K562 (cell line): ENCODE data around the gene UBE2M. TPM values are rescaled to one million over a fixed set of nuclear protein-coding genes. Genes with fewer than 3 reads are reported as not detected.

Experiments used
- ADNP ChIP-seq: fragments of 200-800 bp; sonication (Bioruptor generic); IDR thresholded peaks from 2 replicates; pipeline ENCODE4 v1.6.1; 2016; ENCODE audit warnings: missing genetic modification characterization, missing compliant biosample characterization
- E2F6 ChIP-seq, 2 experiments: IDR thresholded peaks; 2 replicates each; pipeline ENCODE4 v1.6.1; 2011; ENCODE audit warnings: borderline replicate concordance in 1 of 2, control low read depth in 1 of 2, low read depth in 1 of 2, low read length in 1 of 2, mild to moderate bottlenecking in 1 of 2, mixed read lengths in 1 of 2, moderate library complexity in 1 of 2; ENCODE audit not compliant: insufficient read depth in 1 of 2, insufficient read length in 1 of 2, poor library complexity in 1 of 2, severe bottlenecking in 1 of 2; ENCODE audit errors: extremely low read depth in 1 of 2
- EGR1 ChIP-seq: fragments of 450-650 bp; conservative IDR thresholded peaks from 2 replicates; pipeline ENCODE4 v1.6.1; 2017; ENCODE audit warnings: mild to moderate bottlenecking
- HLTF ChIP-seq: fragments of 450-650 bp; IDR thresholded peaks from 2 replicates; pipeline ENCODE4 v1.6.1; 2016
- HMGXB4 ChIP-seq: sonication (generic); formaldehyde crosslinking; IDR thresholded peaks from 2 replicates; pipeline ENCODE4 v1.8.1; 2023; ENCODE audit warnings: mild to moderate bottlenecking, missing genetic modification reagents
- ID3 ChIP-seq, 2 experiments: fragments of 250-450 bp in 1 of 2; fragments of 450-650 bp in 1 of 2; sonication (Bioruptor Pico) in 1 of 2; IDR thresholded peaks; 2 replicates each; pipeline versions ENCODE4 v1.6.1 to v1.8.0; 2016 to 2021; ENCODE audit warnings: mild to moderate bottlenecking in 2 of 2, moderate library complexity in 2 of 2, missing compliant biosample characterization in 1 of 2, missing genetic modification characterization in 1 of 2
- MAFG ChIP-seq: fragments of 450-650 bp; conservative IDR thresholded peaks from 2 replicates; pipeline ENCODE4 v1.6.1; 2016; ENCODE audit warnings: missing genetic modification characterization, missing compliant biosample characterization
- PBX2 ChIP-seq, 2 experiments: IDR thresholded peaks in 1 of 2; conservative IDR thresholded peaks in 1 of 2; 2 replicates each; pipeline ENCODE4 v1.6.1; 2016; ENCODE audit warnings: low read depth in 2 of 2, mild to moderate bottlenecking in 1 of 2, missing compliant biosample characterization in 1 of 2, missing genetic modification characterization in 1 of 2, moderate library complexity in 1 of 2
- RAD21 ChIP-seq, 2 experiments: fragments of 250-450 bp in 1 of 2; fragments of 450-650 bp in 1 of 2; sonication (Bioruptor Pico) in 1 of 2; formaldehyde crosslinking in 1 of 2; IDR thresholded peaks in 1 of 2; conservative IDR thresholded peaks in 1 of 2; 2 replicates each; pipeline versions ENCODE4 v1.4.0 to v1.8.0; 2020 to 2022; ENCODE audit warnings: mild to moderate bottlenecking in 2 of 2, moderate library complexity in 1 of 2
- SMAD3 ChIP-seq: fragments of 450-650 bp; formaldehyde crosslinking; conservative IDR thresholded peaks from 2 replicates; pipeline ENCODE4 v1.4.0; 2020; ENCODE audit warnings: mild to moderate bottlenecking
- THAP12 ChIP-seq: fragments of 250-450 bp; sonication (Bioruptor Pico); IDR thresholded peaks from 2 replicates; pipeline ENCODE4 v1.9.0; 2021; ENCODE audit warnings: mild to moderate bottlenecking, inconsistent platforms
- ZNF133 ChIP-seq: fragments of 250-450 bp; sonication (Bioruptor Pico); IDR thresholded peaks from 2 replicates; pipeline ENCODE4 v1.4.0; 2020; ENCODE audit warnings: mild to moderate bottlenecking
- polyA plus RNA-seq, 8 experiments: library from polyadenylated mRNA; depleted of rRNA in 4 of 8; stranded (reverse) in 5 of 8; unstranded in 3 of 8; fragments of >200 nt; fragmentation: Nextera tagmentation in 2 of 8; fragmentation: Illumina TruSeq in 1 of 8; extraction: Ambion mirVana in 2 of 8; extraction: Trizol in 1 of 8; gene quantifications; 2 replicates each; pipeline versions ENCODE4 v1.2.1 to v1.2.3, GENCODE V29; 2011 to 2014; ENCODE audit warnings: inconsistent platforms in 1 of 8, missing spikeins in 1 of 8
- total RNA-seq, 7 experiments: library from RNA; depleted of rRNA in 6 of 7; stranded (reverse); fragments of >200 nt in 6 of 7; fragmentation: Illumina TruSeq in 2 of 7; extraction: Trizol in 2 of 7; gene quantifications; 2 replicates each; pipeline versions ENCODE4 v1.2.1 to v1.2.3, GENCODE V29; 2011 to 2021; ENCODE audit warnings: low replicate concordance in 1 of 7
- TF ChIP-seq, protein P1 (sequence below): sonication (generic); IDR thresholded peaks from 2 replicates; pipeline ENCODE4 v1.6.1; 2016

UBE2M gene
- total and polyA plus RNA-seq, 9 of the 15 experiments (the other 6 are each of a cell fraction or from before 2014, with no cell fraction given): 0.92 to 163 (median 85.7) TPM

DNA sequence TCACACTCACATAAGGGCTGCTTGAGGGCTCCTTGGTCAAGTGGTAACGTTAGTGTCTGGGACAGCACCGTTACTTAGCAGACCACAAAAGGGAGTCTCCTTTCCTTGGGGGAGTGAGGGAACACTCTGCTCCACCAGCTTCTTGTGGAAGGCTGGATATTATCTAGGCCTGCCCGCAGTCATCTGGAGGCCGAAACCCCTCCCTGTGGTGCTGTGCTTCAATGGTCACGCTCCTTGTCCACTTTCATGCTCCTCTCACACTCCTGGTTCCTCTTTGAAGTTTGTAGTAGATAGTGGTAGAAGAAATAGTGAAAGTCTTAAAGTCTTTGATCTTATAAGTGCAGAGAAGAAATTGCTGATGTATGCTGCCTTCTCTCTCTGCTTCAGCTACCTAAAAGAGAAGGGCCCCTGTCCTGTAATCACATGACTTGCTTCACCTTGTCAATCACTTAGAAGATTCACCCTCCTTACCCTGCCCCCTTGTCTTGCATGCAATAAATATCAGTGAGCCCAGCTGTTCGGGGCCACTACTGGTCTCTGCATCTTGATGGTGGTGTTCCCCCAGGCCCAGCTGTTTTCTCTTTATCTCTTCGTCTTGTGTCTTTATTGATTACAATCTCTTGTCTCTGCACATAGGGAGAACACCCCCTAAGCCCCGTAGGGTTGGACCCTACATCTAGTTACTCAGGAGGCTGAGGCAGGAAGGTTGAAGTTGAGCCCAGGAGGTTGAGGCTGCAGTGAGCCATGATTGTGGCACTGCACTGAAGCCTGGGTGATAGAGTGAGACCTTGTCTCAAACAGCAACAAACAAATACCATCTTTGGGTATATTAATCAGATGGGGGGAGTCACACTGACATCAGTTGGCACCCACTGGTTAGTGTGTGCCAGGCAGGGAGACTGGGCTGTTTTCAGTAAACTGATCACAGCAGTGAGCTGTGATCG is 26.4 kb upstream of the UBE2M start (continued):
- TF ChIP-seq, protein P1, sequence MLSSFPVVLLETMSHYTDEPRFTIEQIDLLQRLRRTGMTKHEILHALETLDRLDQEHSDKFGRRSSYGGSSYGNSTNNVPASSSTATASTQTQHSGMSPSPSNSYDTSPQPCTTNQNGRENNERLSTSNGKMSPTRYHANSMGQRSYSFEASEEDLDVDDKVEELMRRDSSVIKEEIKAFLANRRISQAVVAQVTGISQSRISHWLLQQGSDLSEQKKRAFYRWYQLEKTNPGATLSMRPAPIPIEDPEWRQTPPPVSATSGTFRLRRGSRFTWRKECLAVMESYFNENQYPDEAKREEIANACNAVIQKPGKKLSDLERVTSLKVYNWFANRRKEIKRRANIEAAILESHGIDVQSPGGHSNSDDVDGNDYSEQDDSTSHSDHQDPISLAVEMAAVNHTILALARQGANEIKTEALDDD: peak; percentile 97
- no peak for TF ChIP-seq ID3 (CRISPR knock-in tag; IDR thresholded peaks at IDR 0.05)
- no peak for TF ChIP-seq ID3 (tag; IDR thresholded peaks at IDR 0.05)
- TF ChIP-seq SMAD3 (CRISPR knock-in tag): peak; percentile 71; the same call in 1 of the 2 replicates
- no peak for TF ChIP-seq THAP12
- no peak for TF ChIP-seq PBX2 (CRISPR knock-in tag; IDR thresholded peaks at IDR 0.05; ENCODE audit: low read depth)
- 0 out of 2 replicates have a peak, but pooled peaks have one; percentile 11 for TF ChIP-seq PBX2 (tag; conservative IDR thresholded peaks at IDR 0.05; ENCODE audit: low read depth)
- peak in 1 of 2 experiments; percentile 25; a peak in 1 of 4 replicates for TF ChIP-seq RAD21 (CRISPR knock-in tag; conservative IDR thresholded peaks at IDR 0.05 in 1 of 2, IDR thresholded peaks at IDR 0.05 in 1 of 2)
- no peak for TF ChIP-seq ADNP (tag)
- TF ChIP-seq MAFG (tag): no peak
- TF ChIP-seq ZNF133: no peak
- no peak for TF ChIP-seq HLTF
- no peak for TF ChIP-seq HMGXB4 (CRISPR knock-in tag)
- no peak for TF ChIP-seq EGR1
- TF ChIP-seq E2F6 (IDR thresholded peaks at IDR 0.05; ENCODE audit: borderline replicate concordance in 1 of 2, extremely low read depth in 1 of 2, insufficient read depth in 1 of 2, insufficient read length in 1 of 2, low read depth in 1 of 2, low read length in 1 of 2, poor library complexity in 1 of 2, severe bottlenecking in 1 of 2): peak in 1 of 2 experiments; percentile 20
